Keratinocyte (primary cell): ENCODE measurements around the gene RFXANK. TPM values are rescaled to one million over a fixed set of nuclear protein-coding genes. Genes with fewer than 3 reads are reported as not detected.

Source experiments
- DNase-seq: peaks from one replicate; pipeline ENCODE4 v3.0.0-alpha.2; 2011; ENCODE audit warnings: low read depth, missing footprints, low spot score
- FAIRE-seq: peaks from 2 replicates; lab custom pipeline; 2011; peaks lifted over from hg19 to GRCh38; lab: Jason Lieb, UNC
- H2AFZ ChIP-seq: 2 replicates; pipeline ENCODE4 v1.6.0; 2012; ENCODE audit warnings: low read length, control low read depth, inconsistent platforms; ENCODE audit not compliant: control insufficient read depth
- H3K27ac ChIP-seq: 2 replicates; pipeline ENCODE4 v1.5.1; 2011; ENCODE audit warnings: low read length; ENCODE audit not compliant: control insufficient read depth, insufficient read depth
- H3K27me3 ChIP-seq: 3 replicates; pipeline ENCODE4 v1.6.0; 2011; ENCODE audit warnings: low read length; ENCODE audit not compliant: control insufficient read depth, insufficient read depth; ENCODE audit errors: extremely low read depth
- H3K36me3 ChIP-seq, 2 experiments: 2 replicates in 1 of 2; 3 replicates in 1 of 2; pipeline ENCODE4 v1.5.1; 2011; ENCODE audit warnings: low read length in 2 of 2, mild to moderate bottlenecking in 1 of 2; ENCODE audit not compliant: control insufficient read depth in 2 of 2, insufficient read depth in 2 of 2; ENCODE audit errors: extremely low read depth in 1 of 2
- H3K4me1 ChIP-seq: 3 replicates; pipeline ENCODE4 v1.5.1; 2011; ENCODE audit warnings: low read length; ENCODE audit not compliant: control insufficient read depth, insufficient read depth; ENCODE audit errors: extremely low read depth
- H3K4me2 ChIP-seq: 3 replicates; pipeline ENCODE4 v1.6.0; 2011; ENCODE audit warnings: low read depth, low read length; ENCODE audit not compliant: control insufficient read depth, insufficient read depth; ENCODE audit errors: extremely low read depth
- H3K4me3 ChIP-seq, 3 experiments: fragments of 200-600 bp in 1 of 3; sonication (generic) in 1 of 3; 2 replicates in 2 of 3; 3 replicates in 1 of 3; pipeline ENCODE4 v1.5.1; 2011 to 2016; ENCODE audit warnings: low read length in 3 of 3, mild to moderate bottlenecking in 3 of 3, control low read depth in 2 of 3, inconsistent platforms in 1 of 3, low read depth in 1 of 3, mixed read lengths in 1 of 3, mixed run types in 1 of 3, moderate library complexity in 1 of 3; ENCODE audit not compliant: control insufficient read depth in 2 of 3, insufficient read depth in 2 of 3; ENCODE audit errors: extremely low read depth in 1 of 3
- H3K79me2 ChIP-seq: 2 replicates; pipeline ENCODE4 v1.6.0; 2012; ENCODE audit warnings: low read length; ENCODE audit not compliant: control insufficient read depth, insufficient read depth
- H3K9ac ChIP-seq: 3 replicates; pipeline ENCODE4 v1.6.0; 2011; ENCODE audit warnings: low read length; ENCODE audit not compliant: control insufficient read depth, insufficient read depth; ENCODE audit errors: extremely low read depth
- H3K9me1 ChIP-seq: 3 replicates; pipeline ENCODE4 v1.6.0; 2011; ENCODE audit warnings: low read length; ENCODE audit not compliant: control insufficient read depth, insufficient read depth; ENCODE audit errors: extremely low read depth
- H3K9me3 ChIP-seq: 2 replicates; pipeline ENCODE4 v1.5.1; 2012; ENCODE audit warnings: low read depth, low read length; ENCODE audit not compliant: control insufficient read depth
- H4K20me1 ChIP-seq: 3 replicates; pipeline ENCODE4 v1.6.0; 2011; ENCODE audit warnings: low read length; ENCODE audit not compliant: control insufficient read depth, insufficient read depth; ENCODE audit errors: extremely low read depth
- CTCF ChIP-seq, 3 experiments: IDR thresholded peaks in 1 of 3; conservative IDR thresholded peaks in 1 of 3; optimal IDR thresholded peaks in 1 of 3; 2 replicates in 2 of 3; 3 replicates in 1 of 3; pipeline versions ENCODE3 to v1.5.1; 2011; ENCODE audit warnings: low read length in 3 of 3, mild to moderate bottlenecking in 3 of 3, moderate library complexity in 2 of 3, control low read depth in 1 of 3, inconsistent platforms in 1 of 3; ENCODE audit not compliant: insufficient read depth in 2 of 3; ENCODE audit errors: extremely low read depth in 1 of 3
- EZH2 ChIP-seq: IDR thresholded peaks from one replicate; pipeline ENCODE4 v1.6.1; 2012; ENCODE audit warnings: inconsistent platforms, mild to moderate bottlenecking, low read length, moderate library complexity
- dilution Hi-C: fragments of 300-500 bp; cut with MboI; formaldehyde crosslinking; loops from one replicate; pipeline ENCODE4 v1.7.0; 2020; ENCODE audit warnings: low sequenced_read_pairs; ENCODE audit not compliant: extremely low pct_ligation_motif_present
- polyA plus RNA-seq, 5 experiments: library from polyadenylated mRNA; depleted of rRNA in 3 of 5; stranded (reverse) in 3 of 5; stranded (forward) in 1 of 5; unstranded in 1 of 5; fragments of >200 nt; gene quantifications; 1 replicate in 1 of 5; 2 replicates in 3 of 5; 3 replicates in 1 of 5; pipeline versions ENCODE4 v1.2.1 to v1.2.3, GENCODE V29; 2011 to 2012; ENCODE audit warnings: missing spikeins in 2 of 5, low read depth in 1 of 5, low replicate concordance in 1 of 5

The RFXANK gene
- polyA plus RNA-seq, 1 donor (not counting 4 experiments of a cell fraction or from before 2014, with no cell fraction given) = 49.0 TPM

DNA sequence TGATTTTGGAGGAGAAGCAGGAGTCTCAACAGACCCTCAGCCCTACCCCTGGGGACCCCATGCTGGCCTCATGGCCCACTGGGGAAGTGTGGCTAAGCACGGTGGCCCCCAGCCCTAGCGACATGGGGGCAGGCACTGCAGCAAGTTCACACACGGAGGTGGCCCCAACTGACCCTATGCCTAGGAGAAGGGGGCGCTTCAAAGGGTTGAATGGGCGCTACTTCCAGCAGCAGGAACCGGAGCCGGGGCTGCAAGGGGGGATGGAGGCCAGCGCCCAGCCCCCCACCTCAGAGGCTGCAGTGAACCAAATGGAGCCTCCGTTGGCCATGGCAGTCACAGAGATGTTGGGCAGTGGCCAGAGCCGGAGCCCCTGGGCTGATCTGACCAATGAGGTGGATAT is 34.6 kb downstream of the RFXANK start:
- H3K79me2 ChIP-seq = no peaks in the 10 kb centered on the region
- no peak for TF ChIP-seq EZH2
- TF ChIP-seq CTCF (optimal IDR thresholded peaks at IDR 0.05 in 1 of 3, IDR thresholded peaks at IDR 0.05 in 1 of 3, conservative IDR thresholded peaks at IDR 0.05 in 1 of 3; ENCODE audit: extremely low read depth in 1 of 3, insufficient read depth in 2 of 3, low read length in 3 of 3) = no peak
- no peak for DNase-seq
- H3K36me3 ChIP-seq = no peaks in the 10 kb centered on the region
- H3K9me1 ChIP-seq = no peaks in the 10 kb centered on the region
- no peaks in the 10 kb centered on the region for H3K9me3 ChIP-seq
- FAIRE-seq = no peak
- H3K4me2 ChIP-seq = no peak overlapping the region
- H3K27me3 ChIP-seq = peaks cover 17% of the 10 kb centered on the region
- dilution Hi-C loops = no loop called here
- H3K4me1 ChIP-seq = peaks cover 3% of the 10 kb centered on the region
- H3K9ac ChIP-seq = no peak overlapping the region
- no peak overlapping the region for H2AFZ ChIP-seq
- H3K27ac ChIP-seq = no peak overlapping the region
- no peaks in the 10 kb centered on the region for H4K20me1 ChIP-seq
- no peak overlapping the region for H3K4me3 ChIP-seq

GRCh38 chr19:19227217-19227616 is 35.2 kb downstream of the RFXANK start:
- Histone ChIP-seq H3K79me2 (no peaks in the 10 kb centered on the region), H3K9me1 (no peaks in the 10 kb centered on the region), H3K36me3 (no peaks in the 10 kb centered on the region), H3K4me2 (no peak overlapping the region), H3K27ac (no peak overlapping the region), H2AFZ (no peak overlapping the region), H3K4me3 (no peak overlapping the region), H4K20me1 (no peaks in the 10 kb centered on the region), H3K4me1 (peaks cover 3% of the 10 kb centered on the region), H3K27me3 (peaks cover 17% of the 10 kb centered on the region), H3K9me3 (no peaks in the 10 kb centered on the region), H3K9ac (no peak overlapping the region)
- TF ChIP-seq EZH2 (no peak), CTCF (optimal IDR thresholded peaks at IDR 0.05 in 1 of 3, IDR thresholded peaks at IDR 0.05 in 1 of 3, conservative IDR thresholded peaks at IDR 0.05 in 1 of 3; ENCODE audit: extremely low read depth in 1 of 3, insufficient read depth in 2 of 3, low read length in 3 of 3) (no peak)
- dilution Hi-C loops = no loop called here
- FAIRE-seq = no peak
- no peak for DNase-seq
